Nephron progenitor cell (in vitro differentiated cells): Measurements from ENCODE around the gene RWDD3.

Experiments used
- DNase-seq: peaks from one replicate; pipeline ENCODE4 v3.0.0; 2021
- H3K27ac Mint-ChIP-seq: 2 replicates; pipeline ENCODE4 v1.8.0; 2021; ENCODE audit warnings: mild to moderate bottlenecking, moderate library complexity, mixed read lengths
- H3K27me3 Mint-ChIP-seq: 2 replicates; pipeline ENCODE4 v1.8.0; 2021; ENCODE audit warnings: mild to moderate bottlenecking, low read depth, mixed read lengths; ENCODE audit not compliant: poor library complexity
- H3K36me3 Mint-ChIP-seq: 2 replicates; pipeline ENCODE4 v1.8.0; 2021; ENCODE audit warnings: low read depth, mixed read lengths
- H3K4me1 Mint-ChIP-seq: 2 replicates; pipeline ENCODE4 v1.8.0; 2021; ENCODE audit warnings: mixed read lengths
- H3K4me3 Mint-ChIP-seq: 2 replicates; pipeline ENCODE4 v1.8.0; 2021; ENCODE audit warnings: mild to moderate bottlenecking, moderate library complexity, mixed read lengths
- H3K9me3 Mint-ChIP-seq: 2 replicates; pipeline ENCODE4 v1.8.0; 2021; ENCODE audit warnings: mild to moderate bottlenecking, moderate library complexity, mixed read lengths
- CTCF ChIP-seq: fragments of 200-600 bp; sonication (generic); IDR thresholded peaks from 2 replicates; pipeline ENCODE4 v1.5.0; 2021; ENCODE audit warnings: antibody characterized with exemption

The RWDD3 gene

GRCh38 chr1:95246511-95246910, 12.5 kb downstream of the RWDD3 start:
- no peak for DNase-seq
- H3K27me3 Mint-ChIP-seq: no peaks in the 10 kb centered on the region
- TF ChIP-seq CTCF: no peak
- H3K27ac Mint-ChIP-seq: no peak overlapping the region
- no peak overlapping the region for H3K4me3 Mint-ChIP-seq
- peaks cover 10% of the 10 kb centered on the region for H3K9me3 Mint-ChIP-seq
- no peaks in the 10 kb centered on the region for H3K4me1 Mint-ChIP-seq
- H3K36me3 Mint-ChIP-seq: peaks cover 58% of the 10 kb centered on the region

GRCh38 chr1:95247607-95248006, 13.6 kb downstream of the RWDD3 start:
- no peaks in the 10 kb centered on the region for H3K9me3 Mint-ChIP-seq
- no peak overlapping the region for H3K27ac Mint-ChIP-seq
- H3K4me3 Mint-ChIP-seq: no peak overlapping the region
- TF ChIP-seq CTCF: no peak
- no peaks in the 10 kb centered on the region for H3K27me3 Mint-ChIP-seq
- no peaks in the 10 kb centered on the region for H3K4me1 Mint-ChIP-seq
- no peak for DNase-seq
- H3K36me3 Mint-ChIP-seq: peaks cover 58% of the 10 kb centered on the region

GRCh38 chr1:95249916-95250315, 15.9 kb downstream of the RWDD3 start:
- H3K27ac Mint-ChIP-seq: no peak overlapping the region
- H3K4me1 Mint-ChIP-seq: no peaks in the 10 kb centered on the region
- peaks cover 58% of the 10 kb centered on the region for H3K36me3 Mint-ChIP-seq
- H3K9me3 Mint-ChIP-seq: peaks cover 4% of the 10 kb centered on the region
- no peak overlapping the region for H3K4me3 Mint-ChIP-seq
- peaks cover 3% of the 10 kb centered on the region for H3K27me3 Mint-ChIP-seq
- TF ChIP-seq CTCF: no peak
- DNase-seq: no peak

- no peak for DNase-seq
- H3K27me3 Mint-ChIP-seq: peaks cover 6% of the 10 kb centered on the region
- H3K36me3 Mint-ChIP-seq: peaks cover 45% of the 10 kb centered on the region
- H3K27ac Mint-ChIP-seq: no peak overlapping the region
- no peaks in the 10 kb centered on the region for H3K4me1 Mint-ChIP-seq
- peaks cover 4% of the 10 kb centered on the region for H3K9me3 Mint-ChIP-seq
- no peak overlapping the region for H3K4me3 Mint-ChIP-seq
- no peak for TF ChIP-seq CTCF
These were observed 18.4 kb downstream of the RWDD3 start for GRCh38 chr1:95252422-95252821.

GRCh38 chr1:95254959-95255358, 20.9 kb downstream of the RWDD3 start:
- TF ChIP-seq CTCF: no peak
- no peak for DNase-seq
- Mint-ChIP-seq H3K27me3 (peaks cover 6% of the 10 kb centered on the region), H3K27ac (no peak overlapping the region), H3K4me1 (no peaks in the 10 kb centered on the region), H3K9me3 (peaks cover 4% of the 10 kb centered on the region), H3K36me3 (peaks cover 33% of the 10 kb centered on the region), H3K4me3 (no peak overlapping the region)

- no peak for TF ChIP-seq CTCF
- Mint-ChIP-seq H3K36me3 (peaks cover 33% of the 10 kb centered on the region), H3K4me3 (no peak overlapping the region), H3K27me3 (peaks cover 6% of the 10 kb centered on the region), H3K27ac (no peak overlapping the region), H3K9me3 (peaks cover 4% of the 10 kb centered on the region), H3K4me1 (no peaks in the 10 kb centered on the region)
- DNase-seq: no peak
These were observed 21.8 kb downstream of the RWDD3 start for GRCh38 chr1:95255826-95256225.
